ENCODE results near the gene TRAP1.

The TRAP1 gene

DNA sequence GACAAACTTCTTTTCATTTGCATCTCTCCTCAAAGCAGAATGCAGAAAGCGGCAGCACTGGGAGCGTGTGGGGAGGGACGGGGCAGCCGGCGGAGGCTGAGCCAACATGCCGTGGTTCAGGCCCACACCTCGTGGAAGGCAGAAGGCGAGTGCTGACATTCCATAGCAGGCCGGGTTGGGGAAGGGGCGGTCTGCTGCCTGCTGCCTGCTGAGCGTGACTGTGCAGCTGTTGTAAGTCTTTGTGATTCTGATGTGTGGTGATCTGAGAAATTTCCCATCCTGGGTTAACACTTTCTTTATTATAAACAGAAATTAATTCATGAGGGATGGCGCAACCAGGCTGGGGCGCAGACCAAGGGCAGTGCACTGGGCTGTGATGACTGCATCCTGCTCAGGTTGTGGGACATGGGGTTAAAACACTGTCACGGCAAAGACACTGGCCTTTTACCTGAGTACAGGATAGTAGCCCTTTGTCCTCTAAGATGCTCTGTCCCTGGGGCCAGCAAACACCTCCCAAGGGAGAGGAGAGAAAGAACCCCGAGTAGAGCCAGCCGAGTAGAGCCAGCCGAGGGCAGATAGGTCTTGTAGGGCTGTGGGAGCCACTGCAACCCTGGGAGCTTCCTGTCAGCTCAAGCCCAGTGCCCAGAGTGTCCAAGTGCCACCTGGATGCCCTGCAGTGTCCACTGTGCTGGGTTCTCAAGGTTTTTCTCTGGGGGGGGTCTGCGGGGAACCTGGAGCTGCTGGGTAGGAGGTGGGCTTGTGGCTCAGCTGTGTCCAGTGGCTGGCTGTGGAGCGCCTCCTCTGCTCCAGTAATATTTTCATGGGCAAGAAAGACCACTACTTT, 71.6 kb downstream of the TRAP1 start:
- no peak for DNase-seq

DNA sequence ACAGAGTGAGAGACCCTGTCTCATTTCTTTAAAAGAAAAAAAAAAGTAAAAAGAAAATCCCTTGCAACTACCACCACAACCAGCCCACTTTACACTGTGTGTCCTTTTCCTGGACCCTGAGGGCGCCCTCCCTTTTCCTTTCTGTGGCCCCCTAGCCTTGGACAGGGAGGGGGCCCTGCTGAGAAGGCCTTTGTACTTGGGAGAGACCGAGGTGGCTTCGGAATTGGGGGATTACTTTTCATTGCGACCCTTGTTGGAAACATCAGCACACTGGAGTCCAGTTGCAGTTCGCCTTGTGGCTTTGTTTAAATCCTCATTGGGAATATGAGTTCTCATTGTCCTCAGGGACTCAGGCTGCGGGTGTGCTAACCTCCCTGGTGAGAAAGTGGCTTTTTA, 72.2 kb downstream of the TRAP1 start:
- DNase-seq = no peak

DNA sequence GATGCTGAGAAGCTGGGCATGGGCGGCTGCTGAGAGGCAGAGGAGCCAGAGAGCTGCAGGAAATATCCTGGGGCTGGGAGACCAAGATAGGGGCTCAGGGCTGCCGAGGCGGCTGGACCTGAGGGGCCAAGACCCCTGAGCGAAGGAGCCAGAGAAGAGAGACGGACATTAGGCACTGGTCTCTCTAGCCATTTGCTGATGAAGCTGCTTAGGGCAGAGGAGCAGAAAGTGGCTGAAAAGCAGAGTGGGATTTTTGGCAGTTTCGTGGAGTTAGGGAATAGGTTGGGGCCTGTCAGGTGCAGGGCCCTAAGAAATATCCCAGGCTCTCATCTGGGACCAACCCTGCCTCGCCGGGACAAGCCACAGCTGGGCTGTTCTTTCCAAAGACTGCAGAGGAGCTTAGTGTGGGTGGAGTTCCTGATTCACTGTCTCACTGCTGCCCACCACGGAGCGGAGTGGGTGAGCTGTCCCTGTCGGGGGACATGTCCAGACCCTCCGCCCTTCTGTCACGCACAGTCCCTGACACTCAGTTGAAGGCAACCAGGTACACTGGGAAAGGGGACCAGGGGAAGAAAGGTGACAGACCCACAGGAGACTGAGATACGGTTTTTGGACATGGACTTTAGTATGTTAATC, 74.1 kb downstream of the TRAP1 start:
- DNase-seq = no peak

- DNase-seq = no peak
Observed at GRCh38 chr16:3642397-3643094, 74.8 kb downstream of the TRAP1 start.

DNA sequence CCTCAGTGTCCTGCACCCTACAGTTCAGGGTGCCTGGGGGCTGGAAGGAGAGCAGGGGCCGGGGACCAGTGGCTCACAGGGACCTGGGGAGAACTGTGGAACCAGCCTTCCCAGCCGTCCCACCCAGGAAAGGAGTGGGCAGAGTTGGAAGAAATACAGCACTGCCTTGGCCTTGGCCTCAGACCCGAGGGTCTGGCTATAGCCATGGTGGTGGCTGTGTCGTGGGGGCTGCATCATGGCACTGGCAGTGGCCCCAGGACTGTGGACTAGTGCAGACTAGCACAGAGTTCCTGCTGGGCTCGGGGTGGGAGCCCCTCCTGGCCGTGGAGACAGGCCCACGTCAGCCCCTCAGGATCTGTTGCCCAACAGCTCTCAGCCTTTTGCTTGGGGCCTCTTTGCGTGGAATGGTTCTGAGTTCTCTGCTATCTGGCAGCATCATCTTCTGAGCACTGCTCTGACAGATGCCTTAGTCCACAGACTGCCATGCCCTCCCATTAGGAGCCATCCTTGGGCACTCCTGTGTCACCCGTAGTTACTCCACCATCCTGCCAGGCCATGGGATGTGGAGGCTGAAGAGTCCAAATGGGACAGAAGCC, 75.4 kb downstream of the TRAP1 start:
- no peak for DNase-seq

DNA sequence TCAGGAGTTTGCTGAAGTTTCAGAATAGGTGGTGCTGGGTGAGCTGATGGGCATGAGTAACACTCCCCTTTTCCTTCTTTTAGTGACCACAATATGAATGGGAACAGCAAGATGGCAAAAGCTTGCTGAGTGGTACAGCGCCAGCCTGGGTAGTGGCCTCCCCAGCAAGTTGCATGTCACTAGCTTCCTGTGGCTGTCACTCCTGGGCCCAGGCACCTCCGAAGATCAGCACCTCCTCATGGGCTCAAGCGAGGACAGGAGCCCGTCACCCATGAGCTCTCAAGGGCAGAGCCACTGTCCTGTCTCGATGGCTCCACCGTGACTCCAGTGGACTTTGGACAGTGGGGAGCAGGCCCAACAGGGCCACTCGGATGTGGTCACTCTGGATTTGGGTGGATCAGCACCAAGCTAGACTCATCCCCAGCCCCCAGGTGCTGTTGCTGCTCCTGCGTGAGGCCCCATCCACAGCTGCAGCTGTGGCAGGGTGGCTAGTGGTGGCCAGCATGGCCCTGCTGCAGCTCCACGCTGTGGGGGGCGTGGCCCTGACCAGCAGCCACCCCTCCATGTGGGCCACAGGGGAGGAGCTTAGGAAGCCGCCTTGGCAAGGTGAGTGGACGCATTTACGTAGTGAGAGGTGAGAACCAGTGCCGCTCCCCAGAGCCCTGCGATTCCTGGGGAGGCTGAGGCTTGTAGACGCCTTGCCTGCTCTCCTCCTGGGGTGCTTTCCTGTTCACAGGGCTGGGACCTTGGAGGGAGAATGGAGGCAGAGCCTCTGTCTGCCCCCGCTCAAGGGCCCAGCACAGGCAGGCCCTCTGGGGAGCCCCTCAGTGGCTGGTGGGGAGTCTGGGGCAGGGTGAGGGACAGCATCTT, 76.5 kb downstream of the TRAP1 start:
- DNase-seq = no peak

GRCh38 chr16:3640207-3640606, 77.1 kb downstream of the TRAP1 start:
- DNase-seq = no peak

DNA sequence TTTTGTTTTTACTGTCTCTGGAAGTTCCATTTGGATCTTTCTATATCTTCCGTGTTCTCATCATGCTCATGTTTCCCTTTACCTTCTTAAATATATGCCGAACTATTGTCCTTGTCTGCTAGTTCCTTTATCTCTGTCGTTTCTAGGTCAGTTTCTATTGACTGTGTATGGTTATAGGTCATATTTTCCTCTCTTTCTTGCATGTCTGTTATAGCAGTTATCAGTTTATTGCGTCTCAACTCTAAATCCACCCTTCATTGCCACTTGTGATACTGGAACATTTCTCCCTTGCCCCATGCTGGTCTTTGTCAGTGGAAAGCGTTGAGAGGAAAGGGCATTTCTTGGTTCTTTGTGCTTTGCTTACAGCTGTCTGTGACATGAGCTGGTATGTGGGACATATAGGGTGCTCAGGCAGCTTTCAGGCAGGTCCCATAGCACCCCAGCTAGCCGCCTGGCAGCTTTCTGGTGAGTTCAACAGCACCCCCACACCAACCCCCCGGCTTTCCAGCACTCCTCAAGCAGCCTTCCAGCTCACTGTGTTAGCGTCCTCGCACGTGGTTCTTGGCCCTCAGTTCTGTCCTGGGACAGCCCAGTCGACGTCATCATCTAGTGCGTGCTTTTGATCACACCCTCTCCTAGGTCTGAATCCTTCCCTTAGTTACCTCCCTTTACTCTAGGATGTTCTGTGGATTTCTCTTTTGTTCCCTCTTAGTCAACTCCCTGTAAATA, 78.2 kb downstream of the TRAP1 start:
- no peak for DNase-seq

DNA sequence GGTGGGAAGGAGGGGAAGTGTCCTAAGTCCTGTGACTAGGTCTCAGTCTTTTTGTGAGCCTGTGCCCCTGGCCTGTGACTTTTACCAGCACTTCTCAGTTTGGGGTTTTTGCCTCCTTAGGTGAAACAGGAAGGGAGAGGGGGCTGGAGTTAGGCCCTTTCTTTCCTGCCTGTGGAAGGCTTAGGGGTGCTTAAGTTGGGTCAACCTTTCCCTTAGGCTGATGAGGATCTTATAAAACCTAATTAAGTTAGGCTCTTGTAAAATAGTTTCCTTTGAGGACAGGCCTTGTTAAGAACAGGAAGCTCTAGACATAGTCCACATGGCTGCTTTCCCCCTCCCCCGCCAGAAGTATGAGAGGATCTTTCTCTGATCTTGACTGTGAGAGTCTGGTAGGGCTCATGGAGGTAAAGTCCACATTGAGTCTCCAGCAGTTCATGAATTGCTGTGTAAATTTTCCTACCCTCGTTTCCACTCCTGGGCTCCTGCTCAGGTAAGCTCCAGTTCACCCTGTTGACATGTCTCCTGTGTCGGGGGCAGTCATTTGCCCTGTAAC, 79.9 kb downstream of the TRAP1 start:
- DNase-seq = peak; percentile 56

DNA sequence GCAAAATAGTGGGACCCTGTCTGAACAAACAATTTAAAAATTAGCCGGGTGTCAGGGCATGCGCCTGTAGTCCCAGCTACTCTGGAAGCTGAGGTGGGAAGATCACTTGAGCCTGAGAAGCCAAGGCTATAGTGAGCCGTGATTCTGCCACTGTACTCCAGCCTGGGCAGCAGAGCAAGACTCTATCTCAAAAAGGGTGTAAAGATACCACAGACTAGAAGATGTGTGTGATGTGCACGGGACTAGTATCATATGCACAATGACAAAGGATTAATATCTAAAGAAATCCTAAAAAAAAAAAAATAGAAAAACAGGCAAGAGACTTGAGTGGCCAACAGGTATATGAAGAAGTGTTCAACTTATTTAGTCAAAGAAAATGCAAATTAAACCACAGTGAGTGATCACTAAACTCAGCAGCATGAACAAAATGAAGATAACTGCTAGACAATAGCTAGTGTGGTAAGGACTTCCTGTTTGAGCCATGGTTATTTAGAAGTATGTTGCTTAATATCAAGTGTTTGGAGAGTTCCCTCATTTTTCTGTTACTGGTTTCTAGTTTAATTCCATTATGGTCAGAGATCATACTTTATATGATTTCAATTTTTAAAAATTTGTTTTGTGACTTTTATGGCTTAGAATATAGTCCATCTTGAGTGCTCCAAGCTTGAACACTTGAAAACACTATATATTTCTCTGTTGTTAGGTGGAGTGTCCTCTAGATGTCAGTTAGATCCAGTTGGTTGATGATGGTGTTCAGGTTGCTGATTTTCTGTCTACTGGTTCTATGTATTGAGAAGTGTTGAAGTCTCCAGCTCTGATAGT, 91.2 kb downstream of the TRAP1 start:
- DNase-seq = no peak

DNA sequence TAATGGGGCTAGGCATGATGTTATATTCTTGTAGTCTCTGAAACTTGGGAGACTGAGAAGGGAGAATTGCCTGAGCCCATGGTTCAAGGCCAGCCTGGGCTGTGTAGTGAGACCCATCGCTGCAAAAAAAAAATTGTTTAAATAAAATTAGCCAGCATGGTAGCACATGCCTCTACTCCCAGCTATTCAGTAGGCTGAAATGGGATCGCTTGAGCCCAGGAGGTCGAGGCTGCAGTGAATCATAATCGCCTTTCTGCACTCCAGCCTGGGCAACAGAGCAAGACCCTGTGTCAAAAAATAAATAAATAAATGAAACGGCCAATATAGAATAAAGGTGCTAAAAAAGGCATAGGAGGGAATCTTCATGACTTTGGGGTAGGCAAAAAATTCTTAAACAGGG, 92.0 kb downstream of the TRAP1 start:
- DNase-seq = no peak

GRCh38 chr16:3623642-3624041, 93.7 kb downstream of the TRAP1 start:
- no peak for DNase-seq

- DNase-seq = peak; percentile 32
Observed at GRCh38 chr16:3618769-3619141, 98.6 kb downstream of the TRAP1 start.

DNA sequence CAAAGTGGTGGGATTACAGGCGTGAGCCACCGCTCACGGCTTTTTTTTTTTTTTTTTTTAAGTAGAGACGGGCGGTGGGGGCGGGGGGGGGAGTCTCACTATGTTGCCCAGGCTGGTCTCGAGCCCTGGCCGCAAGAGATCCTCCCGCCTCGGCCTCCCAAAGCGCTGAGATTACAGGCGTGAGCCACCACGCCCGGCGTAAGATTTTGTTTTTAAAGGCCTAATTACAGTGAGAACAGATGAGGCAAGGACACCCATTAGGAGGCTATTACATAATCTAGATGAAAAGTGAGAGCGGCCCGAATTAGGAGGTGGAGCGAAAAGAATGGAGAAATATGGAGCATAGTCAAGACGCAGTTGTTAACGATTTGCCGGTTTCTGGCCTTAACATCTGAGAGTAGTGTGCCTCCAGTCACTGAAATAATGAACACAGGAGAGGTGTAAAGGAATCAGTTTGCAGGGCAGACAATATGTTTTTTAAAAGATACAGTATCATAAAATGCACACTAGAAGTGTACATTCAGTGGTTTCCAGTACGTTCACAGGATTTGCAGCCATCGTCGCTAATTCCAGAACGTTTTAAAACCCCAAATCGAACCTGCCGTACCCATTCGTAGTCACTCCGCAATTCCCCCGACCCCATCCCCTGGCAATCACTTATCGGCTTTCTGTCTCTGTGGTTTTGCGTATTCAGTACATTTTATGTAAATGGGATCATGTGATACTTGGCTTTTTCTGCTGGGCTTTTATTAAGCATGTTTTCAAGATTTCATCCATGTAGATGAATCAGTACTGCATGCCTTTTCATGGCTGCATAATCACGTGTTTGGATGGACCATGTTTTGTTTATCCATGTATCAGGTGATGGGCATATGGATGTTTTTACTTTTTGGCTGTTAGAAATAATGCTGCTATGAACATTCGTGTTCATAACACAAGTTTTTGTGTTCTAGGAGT, 104.5 kb downstream of the TRAP1 start:
- no peak for DNase-seq

- DNase-seq = peak; percentile 95
Observed at GRCh38 chr16:3611146-3611975, 106.0 kb downstream of the TRAP1 start, which contains the start of gene SLX4. Gene SLX4, minus strand, starts transcription at chr16:3611606. Its CDS starts 2,642 bp downstream, at chr16:3608964.

DNA sequence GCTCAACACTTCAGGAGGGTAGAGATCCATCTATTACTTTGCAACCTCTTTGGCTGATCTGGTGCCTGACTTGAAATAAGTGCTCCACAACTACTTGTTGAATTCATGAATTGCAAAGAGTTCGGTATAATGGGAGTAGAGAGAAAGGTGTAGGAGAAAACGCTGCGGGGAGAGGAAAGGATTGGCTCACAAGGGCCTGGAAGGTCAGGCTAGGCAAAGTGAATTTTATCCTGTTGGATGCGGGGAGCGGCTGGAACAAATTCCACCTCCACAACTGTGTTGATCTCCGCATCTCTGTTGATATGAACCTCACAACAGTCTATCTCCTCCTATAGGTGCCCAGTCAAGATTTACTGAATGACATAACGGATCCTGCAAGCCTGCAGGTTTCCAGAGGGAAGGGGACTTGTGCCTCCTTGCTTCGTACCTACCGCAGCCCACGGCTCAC, 106.6 kb downstream of the TRAP1 start:
- no peak for DNase-seq

DNA sequence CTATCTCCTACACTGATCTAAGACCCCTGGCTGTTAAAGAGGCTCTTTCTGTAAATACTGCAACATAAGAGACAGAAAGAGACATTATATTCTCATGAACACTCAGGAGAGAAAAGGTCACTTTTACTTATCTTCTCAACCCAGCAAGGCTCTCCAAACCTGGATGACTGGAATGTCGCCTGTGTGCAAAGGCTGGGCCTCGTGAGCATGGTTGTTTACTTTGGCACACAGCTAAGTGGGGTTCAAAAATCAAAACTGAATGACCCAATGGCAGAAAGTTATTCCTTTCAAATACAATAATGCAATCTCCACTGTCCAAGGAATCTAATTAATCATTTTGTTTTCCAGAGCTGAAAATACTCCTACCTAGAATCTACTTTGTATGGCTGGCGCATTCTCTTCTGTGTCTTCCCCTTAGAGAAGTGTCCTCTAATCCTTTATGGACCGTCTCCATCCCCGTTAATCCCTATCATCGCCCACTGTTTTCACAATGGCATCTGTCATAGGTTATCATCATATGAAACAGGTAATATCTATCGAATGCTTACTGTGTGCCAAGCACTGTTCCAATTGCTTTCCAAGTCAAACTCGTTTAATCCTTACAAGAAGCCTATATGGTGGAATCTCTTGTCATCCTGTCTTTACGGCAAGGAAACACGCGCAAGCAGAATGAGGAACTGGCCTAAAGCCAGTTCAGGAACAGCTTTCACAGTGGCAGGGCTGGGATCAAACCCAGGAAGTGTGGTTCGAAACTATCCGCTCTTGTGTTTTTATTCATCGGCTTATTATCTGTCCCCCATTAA, 107.2 kb downstream of the TRAP1 start:
- DNase-seq = no peak
